Non-pigmented ciliary epithelial cell (primary cell): ENCODE results near the gene TECPR2.
"Not testable (repeated sequence)": the region's sequence is repeated elsewhere in the genome, so short reads cannot be mapped to it uniquely, and the experiment has no call there.

ENCODE experiments used
- DNase-seq: peaks from one replicate; pipeline ENCODE4 v3.0.0-alpha.2; 2010; ENCODE audit warnings: low read depth

Gene TECPR2

GRCh38 chr14:102362545-102363181, at the start of gene TECPR2, which contains the start of gene CINP:
TSS of gene TECPR2 (plus strand) at chr14:102362941. CDS start at chr14:102376722, 13,781 bp downstream.
TSS of gene CINP (minus strand) at chr14:102362890. CDS start at chr14:102362851, 39 bp downstream.
- DNase-seq: peak; percentile 63

GRCh38 chr14:102314242-102315011, 48.3 kb upstream of the TECPR2 start:
- no peak for DNase-seq

- no peak for DNase-seq
Measured at GRCh38 chr14:102315121-102315520, 47.6 kb upstream of the TECPR2 start.

GRCh38 chr14:102316338-102316742, 46.4 kb upstream of the TECPR2 start:
- DNase-seq: no peak

GRCh38 chr14:102316743-102317563, 45.8 kb upstream of the TECPR2 start:
- no peak for DNase-seq

GRCh38 chr14:102317564-102318248, 45.0 kb upstream of the TECPR2 start:
- DNase-seq: no peak

GRCh38 chr14:102318781-102319276, 43.9 kb upstream of the TECPR2 start:
- no peak for DNase-seq

GRCh38 chr14:102319351-102320032, 43.2 kb upstream of the TECPR2 start, which contains the start of gene ZNF839:
TSS of gene ZNF839 (plus strand) at chr14:102319746. CDS start at chr14:102319766, 20 bp downstream.
- DNase-seq: no peak

GRCh38 chr14:102320033-102320660, 42.6 kb upstream of the TECPR2 start:
- DNase-seq: no peak

- DNase-seq: no peak
Measured at GRCh38 chr14:102320671-102321455, 41.9 kb upstream of the TECPR2 start.

- no peak for DNase-seq
Measured at GRCh38 chr14:102321456-102322422, 41.0 kb upstream of the TECPR2 start.

GRCh38 chr14:102323102-102323501, 39.6 kb upstream of the TECPR2 start:
- DNase-seq: no peak

GRCh38 chr14:102325791-102326345, 36.9 kb upstream of the TECPR2 start:
- DNase-seq: no peak

- no peak for DNase-seq
Measured at GRCh38 chr14:102326583-102326982, 36.2 kb upstream of the TECPR2 start.

GRCh38 chr14:102329381-102329780, 33.4 kb upstream of the TECPR2 start:
- DNase-seq: not testable (repeated sequence)

GRCh38 chr14:102330806-102331205, 31.9 kb upstream of the TECPR2 start:
- no peak for DNase-seq

GRCh38 chr14:102333390-102333789, 29.4 kb upstream of the TECPR2 start:
- DNase-seq: no peak
